ENCODE results near the gene ACTL9. TPM values are rescaled to one million over a fixed set of nuclear protein-coding genes. Genes with fewer than 3 reads are reported as not detected.

ACTL9 gene
- total RNA-seq, 1 donor from 2014 or later, result not detected

- Histone ChIP-seq H3K27me3 (ENCODE audit: control insufficient read depth, insufficient read depth, low read length) (no peaks in the 10 kb centered on the region), H3K36me3 (ENCODE audit: control insufficient read depth, insufficient read depth, low read length) (no peaks in the 10 kb centered on the region), H3K4me3 (ENCODE audit: low read depth, low read length) (no peak overlapping the region)
- no peak for TF ChIP-seq CTCF (IDR thresholded peaks at IDR 0.05; ENCODE audit: insufficient read depth, low read length, poor library complexity, severe bottlenecking)
- no peak for DNase-seq (ENCODE audit: low read depth)
These were observed 7.6 kb downstream of the ACTL9 start for GRCh38 chr19:8690753-8691539.

GRCh38 chr19:8688930-8689329 is 9.7 kb downstream of the ACTL9 start:
- Histone ChIP-seq H3K36me3 (ENCODE audit: control insufficient read depth, insufficient read depth, low read length) (no peaks in the 10 kb centered on the region), H3K27me3 (ENCODE audit: control insufficient read depth, insufficient read depth, low read length) (no peaks in the 10 kb centered on the region), H3K4me3 (ENCODE audit: low read depth, low read length) (no peak overlapping the region)
- no peak for TF ChIP-seq CTCF (IDR thresholded peaks at IDR 0.05; ENCODE audit: insufficient read depth, low read length, poor library complexity, severe bottlenecking)
- DNase-seq (ENCODE audit: low read depth), result no peak

- no peaks in the 10 kb centered on the region for H3K27me3 ChIP-seq (ENCODE audit: control insufficient read depth, insufficient read depth, low read length)
- no peak for TF ChIP-seq CTCF (IDR thresholded peaks at IDR 0.05; ENCODE audit: insufficient read depth, low read length, poor library complexity, severe bottlenecking)
- DNase-seq (ENCODE audit: low read depth), result no peak
- no peak overlapping the region for H3K4me3 ChIP-seq (ENCODE audit: low read depth, low read length)
- H3K36me3 ChIP-seq (ENCODE audit: control insufficient read depth, insufficient read depth, low read length), result no peaks in the 10 kb centered on the region
These were observed 12.0 kb downstream of the ACTL9 start for GRCh38 chr19:8686549-8686948.

- no peak for TF ChIP-seq CTCF (IDR thresholded peaks at IDR 0.05; ENCODE audit: insufficient read depth, low read length, poor library complexity, severe bottlenecking)
- H3K27me3 ChIP-seq (ENCODE audit: control insufficient read depth, insufficient read depth, low read length), result no peaks in the 10 kb centered on the region
- no peak overlapping the region for H3K4me3 ChIP-seq (ENCODE audit: low read depth, low read length)
- DNase-seq (ENCODE audit: low read depth), result no peak
- no peaks in the 10 kb centered on the region for H3K36me3 ChIP-seq (ENCODE audit: control insufficient read depth, insufficient read depth, low read length)
These were observed 14.3 kb downstream of the ACTL9 start for GRCh38 chr19:8684001-8684902.

- no peak for TF ChIP-seq CTCF (IDR thresholded peaks at IDR 0.05; ENCODE audit: insufficient read depth, low read length, poor library complexity, severe bottlenecking)
- DNase-seq (ENCODE audit: low read depth), result no peak
- H3K36me3 ChIP-seq (ENCODE audit: control insufficient read depth, insufficient read depth, low read length), result no peaks in the 10 kb centered on the region
These were observed 15.7 kb downstream of the ACTL9 start for GRCh38 chr19:8682931-8683330.

More at GRCh38 chr19:8682931-8683330, 15.7 kb downstream of the ACTL9 start:
- no peaks in the 10 kb centered on the region for H3K27me3 ChIP-seq (ENCODE audit: control insufficient read depth, insufficient read depth, low read length)
- H3K4me3 ChIP-seq (ENCODE audit: low read depth, low read length), result no peak overlapping the region

Measured in kidney epithelial cell (primary cell).